PC-3 (cell line): ENCODE data around the gene TTC29. TPM values are rescaled to one million over a fixed set of nuclear protein-coding genes. Genes with fewer than 3 reads are reported as not detected.

Source experiments
- ATAC-seq: fragments of 200-7000 bp; cut with Tn5 transposase; 2 replicates; pipeline ENCODE4 v1.9.1; 2020; ENCODE audit warnings: mild to moderate bottlenecking, moderate library complexity
- BruUV-seq: library from RNA; stranded (reverse); fragments of 400-500 nt; replicated peaks from 2 replicates; lab custom pipeline; 2021; lab: Mats Ljungman, UMichigan
- CTCF ChIA-PET: fragments of 300-600 bp; sonication (Branson Sonifier 250); formaldehyde crosslinking; loops from one replicate; lab custom pipeline; 2022; ENCODE audit warnings: antibody characterized with exemption; lab: Charles Lee
- POLR2A ChIA-PET: fragments of 300-600 bp; sonication (Branson Sonifier 250); formaldehyde crosslinking; loops from one replicate; lab custom pipeline; 2022; ENCODE audit warnings: antibody characterized with exemption; ENCODE audit not compliant: unreplicated experiment; lab: Charles Lee
- DNase-seq: peaks from one replicate; pipeline ENCODE4 v3.0.0-alpha.2; 2015
- H2AFZ ChIP-seq: fragments of 300-600 bp; sonication (generic); 2 replicates; pipeline ENCODE4 v1.6.0; 2016; ENCODE audit warnings: antibody characterized with exemption, low read length
- H3F3A ChIP-seq: fragments of 300-600 bp; sonication (generic); one replicate; pipeline ENCODE4 v1.6.0; 2017; ENCODE audit warnings: antibody characterized with exemption, low read length, control low read depth, mild to moderate bottlenecking; ENCODE audit not compliant: unreplicated experiment
- H3K27ac ChIP-seq: fragments of 300-600 bp; sonication (generic); 2 replicates; pipeline ENCODE4 v1.5.1; 2016; ENCODE audit warnings: mild to moderate bottlenecking, low read length
- H3K27me3 ChIP-seq: fragments of 300-600 bp; sonication (generic); 2 replicates; pipeline ENCODE4 v1.6.1; 2016; ENCODE audit warnings: low read length, mixed read lengths
- H3K36me3 ChIP-seq: fragments of 300-600 bp; sonication (generic); 2 replicates; pipeline ENCODE4 v1.6.1; 2016; ENCODE audit warnings: low read depth, mixed run types, low read length, mixed read lengths
- H3K4me1 ChIP-seq: fragments of 300-600 bp; sonication (generic); 2 replicates; pipeline ENCODE4 v1.5.1; 2016; ENCODE audit warnings: low read length; ENCODE audit not compliant: insufficient read depth
- H3K4me2 ChIP-seq: fragments of 300-600 bp; sonication (generic); 2 replicates; pipeline ENCODE4 v1.6.0; 2016; ENCODE audit warnings: low read length
- H3K4me3 ChIP-seq: fragments of 300-600 bp; sonication (generic); 2 replicates; pipeline ENCODE4 v1.5.1; 2016; ENCODE audit warnings: mild to moderate bottlenecking, low read length, mixed read lengths
- H3K79me2 ChIP-seq: fragments of 300-600 bp; sonication (generic); 2 replicates; pipeline ENCODE4 v1.6.1; 2017; ENCODE audit warnings: low read length, mixed read lengths
- H3K9ac ChIP-seq: fragments of 300-600 bp; sonication (generic); 2 replicates; pipeline ENCODE4 v1.6.0; 2016; ENCODE audit warnings: mild to moderate bottlenecking, low read length
- H3K9me2 ChIP-seq: fragments of 300-600 bp; sonication (generic); replicated peaks from 2 replicates; pipeline ENCODE4 v1.6.1; 2016; ENCODE audit warnings: mixed run types, low read length, mixed read lengths
- H3K9me3 ChIP-seq: fragments of 300-600 bp; sonication (generic); 2 replicates; pipeline ENCODE4 v1.6.1; 2016; ENCODE audit warnings: low read length, mixed read lengths
- H4K20me1 ChIP-seq: fragments of 300-600 bp; sonication (generic); 2 replicates; pipeline ENCODE4 v1.6.1; 2016; ENCODE audit warnings: low read length, mixed read lengths
- CTCF ChIP-seq: fragments of 300-600 bp; sonication (generic); conservative IDR thresholded peaks from 2 replicates; pipeline ENCODE4 v1.5.1; 2017; ENCODE audit warnings: antibody characterized with exemption, low read depth, mild to moderate bottlenecking, low read length
- EZH2 ChIP-seq: fragments of 300-600 bp; sonication (generic); IDR thresholded peaks from one replicate; pipeline ENCODE4 v1.6.1; 2017; ENCODE audit warnings: antibody characterized with exemption, mild to moderate bottlenecking, low read length; ENCODE audit not compliant: unreplicated experiment
- EZH2phosphoT487 ChIP-seq: fragments of 300-600 bp; sonication (generic); IDR thresholded peaks from 2 replicates; pipeline ENCODE4 v1.6.1; 2018; ENCODE audit warnings: mild to moderate bottlenecking, antibody characterized with exemption, low read length, borderline replicate concordance
- intact Hi-C: fragments of 100-400 bp; cut with micrococcal nuclease; formaldehyde crosslinking; loops from 2 replicates; pipeline ENCODE4 v1.9.0; 2023
- total RNA-seq: library from RNA; depleted of rRNA; stranded (reverse); fragments of >200 nt; gene quantifications from 2 replicates; pipeline ENCODE4 v1.2.3, GENCODE V29; 2014

Gene TTC29
- total RNA-seq, 1 experiment from 2014 or later: not detected

- H3K4me3 ChIP-seq: no peak overlapping the region
- H3K36me3 ChIP-seq: no peaks in the 10 kb centered on the region
- TF ChIP-seq EZH2 (no peak), CTCF (no peak), EZH2phosphoT487 (no peak)
- ChIA-PET CTCF (no interaction called here), POLR2A (no interaction called here)
- H3K9ac ChIP-seq: no peak overlapping the region
- H3K79me2 ChIP-seq: no peaks in the 10 kb centered on the region
- no TSS peak for BruUV-seq
- no peak for DNase-seq
- peaks cover 54% of the 10 kb centered on the region for H3K27me3 ChIP-seq
- no peaks in the 10 kb centered on the region for H3K9me3 ChIP-seq
- no peaks in the 10 kb centered on the region for H3K4me1 ChIP-seq
- no peaks in the 10 kb centered on the region for H4K20me1 ChIP-seq
- intact Hi-C loops: no loop called here
- H3K9me2 ChIP-seq: no peaks in the 10 kb centered on the region
- no peaks in the 10 kb centered on the region for H3F3A ChIP-seq
- ATAC-seq: no peak
- H3K4me2 ChIP-seq: no peak overlapping the region
- H3K27ac ChIP-seq: no peak overlapping the region
- no peak overlapping the region for H2AFZ ChIP-seq
Observed at GRCh38 chr4:146840731-146841130, 104.9 kb downstream of the TTC29 start.

- no peak overlapping the region for H3K9ac ChIP-seq
- ATAC-seq (no peak), DNase-seq (no peak)
- ChIA-PET POLR2A (no interaction called here), CTCF (no interaction called here)
- no peak for TF ChIP-seq EZH2phosphoT487
- TF ChIP-seq EZH2: no peak
- no peak for TF ChIP-seq CTCF
- H3K4me2 ChIP-seq: no peak overlapping the region
- no peaks in the 10 kb centered on the region for H3K4me1 ChIP-seq
- H3K27ac ChIP-seq: no peak overlapping the region
- H3K36me3 ChIP-seq: no peaks in the 10 kb centered on the region
- no peaks in the 10 kb centered on the region for H3K79me2 ChIP-seq
- BruUV-seq: no TSS peak
- H3K27me3 ChIP-seq: peaks cover 43% of the 10 kb centered on the region
- no peak overlapping the region for H2AFZ ChIP-seq
- intact Hi-C loops: no loop called here
- H3K4me3 ChIP-seq: no peak overlapping the region
- no peaks in the 10 kb centered on the region for H4K20me1 ChIP-seq
- H3K9me2 ChIP-seq: no peaks in the 10 kb centered on the region
- H3F3A ChIP-seq: no peaks in the 10 kb centered on the region
- no peaks in the 10 kb centered on the region for H3K9me3 ChIP-seq
Observed at GRCh38 chr4:146835096-146835495, 110.6 kb downstream of the TTC29 start.

- Histone ChIP-seq H3K4me2 (no peak overlapping the region), H4K20me1 (no peaks in the 10 kb centered on the region), H3K27ac (no peak overlapping the region), H3F3A (no peaks in the 10 kb centered on the region), H2AFZ (no peak overlapping the region), H3K36me3 (no peaks in the 10 kb centered on the region), H3K9me2 (no peaks in the 10 kb centered on the region), H3K9ac (no peak overlapping the region), H3K4me1 (no peaks in the 10 kb centered on the region), H3K9me3 (no peaks in the 10 kb centered on the region), H3K27me3 (peaks cover 40% of the 10 kb centered on the region), H3K79me2 (no peaks in the 10 kb centered on the region), H3K4me3 (no peak overlapping the region)
- ChIA-PET POLR2A (no interaction called here), CTCF (no interaction called here)
- no peak for ATAC-seq
- TF ChIP-seq EZH2: peak; percentile 36
- peak; percentile 35; the same call in 1 of the 2 replicates for TF ChIP-seq EZH2phosphoT487
- TF ChIP-seq CTCF: no peak
- BruUV-seq: no TSS peak
- intact Hi-C loops: no loop called here
- DNase-seq: no peak
Observed at GRCh38 chr4:146834263-146835034, 111.2 kb downstream of the TTC29 start.
